ENCODE measurements around the gene APOL1. TPM values are rescaled to one million over a fixed set of nuclear protein-coding genes. Genes with fewer than 3 reads are reported as not detected.

APOL1 gene
- total and polyA plus RNA-seq, 9 donors, result 2.3 to 6.7 (median 4.0) TPM

DNA sequence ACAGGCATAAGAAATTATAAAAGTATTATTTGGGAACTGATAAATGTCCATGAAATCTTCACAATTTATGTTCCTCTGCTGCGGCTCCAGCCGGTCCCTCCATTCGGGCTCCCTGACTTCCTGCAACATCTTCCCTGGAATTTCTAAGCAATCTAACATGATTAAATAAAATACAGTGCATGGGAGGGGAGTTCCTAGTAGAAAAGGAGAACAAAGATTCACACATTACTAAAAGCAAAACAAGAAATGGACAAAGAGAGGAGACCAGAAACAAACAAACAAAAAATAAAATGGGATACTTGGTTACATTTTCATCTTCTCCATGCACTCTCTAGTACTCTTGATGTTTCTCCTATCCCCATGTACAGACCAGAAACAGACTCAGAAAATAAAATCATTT lies 42.7 kb upstream of the APOL1 start:
- Histone ChIP-seq H3K27ac (ENCODE audit: low read length) (no peak overlapping the region), H3K27me3 (ENCODE audit: control insufficient read depth, insufficient read depth, low read length) (no peaks in the 10 kb centered on the region), H3K9me3 (replicated peaks; ENCODE audit: control insufficient read depth, low read depth, low read length) (peaks cover 4% of the 10 kb centered on the region), H3K4me3 (ENCODE audit: low read length) (no peak overlapping the region), H3K36me3 (ENCODE audit: control insufficient read depth, insufficient read depth, low read length) (no peaks in the 10 kb centered on the region), H3K4me1 (ENCODE audit: control insufficient read depth, insufficient read depth, low read length) (peaks cover 3% of the 10 kb centered on the region)
- no CpG with 5 or more reads among the region's 3 CpGs for WGBS (ENCODE audit: insufficient coverage)
- DNase-seq, result no peak

DNA sequence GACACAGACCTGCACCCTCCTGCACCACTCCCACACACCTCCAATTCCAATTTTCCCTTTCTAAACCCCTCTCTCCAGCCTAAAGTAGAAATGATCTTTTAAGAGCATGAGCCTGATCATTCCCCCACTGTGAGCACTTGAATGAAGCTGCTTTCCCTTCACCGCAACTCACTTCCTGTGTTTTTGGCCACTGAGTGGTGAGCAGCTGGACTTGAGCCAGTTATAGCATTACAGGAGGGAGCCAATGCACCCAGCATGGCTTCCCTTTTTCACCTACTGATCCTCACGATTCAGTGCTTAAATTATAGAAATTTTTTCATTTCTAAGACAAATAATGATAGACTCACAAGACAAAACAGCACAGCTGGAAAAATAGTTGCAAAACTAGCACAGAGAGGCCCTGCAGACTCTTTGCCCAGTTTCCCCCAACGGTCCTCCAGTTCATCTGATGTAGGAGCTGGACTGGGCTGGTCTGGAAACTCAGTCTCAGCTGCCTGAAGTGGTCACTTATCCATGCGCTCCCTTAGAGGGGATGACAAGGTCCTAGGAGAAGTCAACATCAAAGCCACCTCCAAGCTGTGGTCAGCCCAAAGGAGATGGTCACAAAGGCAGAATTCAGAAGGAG lies 41.6 kb upstream of the APOL1 start:
- no peak overlapping the region for H3K4me3 ChIP-seq (ENCODE audit: low read length)
- no peaks in the 10 kb centered on the region for H3K27me3 ChIP-seq (ENCODE audit: control insufficient read depth, insufficient read depth, low read length)
- H3K4me1 ChIP-seq (ENCODE audit: control insufficient read depth, insufficient read depth, low read length), result peaks cover 3% of the 10 kb centered on the region
- H3K9me3 ChIP-seq (replicated peaks; ENCODE audit: control insufficient read depth, low read depth, low read length), result peaks cover 4% of the 10 kb centered on the region
- H3K36me3 ChIP-seq (ENCODE audit: control insufficient read depth, insufficient read depth, low read length), result no peaks in the 10 kb centered on the region
- WGBS (ENCODE audit: insufficient coverage), result 20% methylated on average over 1 of the region's 4 CpGs
- H3K27ac ChIP-seq (ENCODE audit: low read length), result no peak overlapping the region
- DNase-seq, result peak; percentile 64

- Histone ChIP-seq H3K36me3 (ENCODE audit: control insufficient read depth, insufficient read depth, low read length) (no peaks in the 10 kb centered on the region), H3K4me1 (ENCODE audit: control insufficient read depth, insufficient read depth, low read length) (peaks cover 3% of the 10 kb centered on the region), H3K4me3 (ENCODE audit: low read length) (no peak overlapping the region), H3K9me3 (replicated peaks; ENCODE audit: control insufficient read depth, low read depth, low read length) (peaks cover 4% of the 10 kb centered on the region), H3K27ac (ENCODE audit: low read length) (no peak overlapping the region), H3K27me3 (ENCODE audit: control insufficient read depth, insufficient read depth, low read length) (no peaks in the 10 kb centered on the region)
- no peak for DNase-seq
Observed at GRCh38 chr22:36212901-36213300, 40.0 kb upstream of the APOL1 start.

- WGBS (ENCODE audit: insufficient coverage), result 57% methylated on average over 2 of the region's 4 CpGs
- no peak for DNase-seq
- Histone ChIP-seq H3K27me3 (ENCODE audit: control insufficient read depth, insufficient read depth, low read length) (no peaks in the 10 kb centered on the region), H3K9me3 (replicated peaks; ENCODE audit: control insufficient read depth, low read depth, low read length) (peaks cover 4% of the 10 kb centered on the region), H3K36me3 (ENCODE audit: control insufficient read depth, insufficient read depth, low read length) (no peaks in the 10 kb centered on the region), H3K4me3 (ENCODE audit: low read length) (no peak overlapping the region), H3K27ac (ENCODE audit: low read length) (no peak overlapping the region), H3K4me1 (ENCODE audit: control insufficient read depth, insufficient read depth, low read length) (peaks cover 3% of the 10 kb centered on the region)
Observed at GRCh38 chr22:36213586-36213985, 39.3 kb upstream of the APOL1 start.

DNA sequence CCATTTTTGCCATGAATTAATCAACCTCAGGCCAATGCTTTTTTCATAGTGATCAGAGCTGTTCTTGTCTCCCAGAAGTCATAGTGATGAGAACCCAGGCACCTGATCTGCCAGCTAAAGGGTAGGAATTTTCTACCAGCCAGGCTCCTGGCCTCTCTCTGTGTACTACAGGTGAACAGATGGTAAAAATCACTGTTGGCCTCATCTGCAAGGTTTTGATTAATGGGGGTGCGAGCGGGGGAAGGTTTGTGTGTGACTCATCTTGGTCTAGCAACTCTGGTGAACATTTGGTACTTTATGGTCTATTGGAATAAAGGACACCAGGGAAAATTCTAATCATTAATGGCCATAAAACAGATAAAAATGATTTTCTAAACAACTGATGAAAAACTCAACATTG lies 37.0 kb upstream of the APOL1 start:
- no CpG with 5 or more reads among the region's 2 CpGs for WGBS (ENCODE audit: insufficient coverage)
- no peaks in the 10 kb centered on the region for H3K27me3 ChIP-seq (ENCODE audit: control insufficient read depth, insufficient read depth, low read length)
- no peaks in the 10 kb centered on the region for H3K9me3 ChIP-seq (replicated peaks; ENCODE audit: control insufficient read depth, low read depth, low read length)
- H3K27ac ChIP-seq (ENCODE audit: low read length), result no peak overlapping the region
- DNase-seq, result no peak
- H3K36me3 ChIP-seq (ENCODE audit: control insufficient read depth, insufficient read depth, low read length), result no peaks in the 10 kb centered on the region
- H3K4me3 ChIP-seq (ENCODE audit: low read length), result no peak overlapping the region
- H3K4me1 ChIP-seq (ENCODE audit: control insufficient read depth, insufficient read depth, low read length), result peaks cover 3% of the 10 kb centered on the region

- no peak overlapping the region for H3K4me3 ChIP-seq (ENCODE audit: low read length)
- no peaks in the 10 kb centered on the region for H3K9me3 ChIP-seq (replicated peaks; ENCODE audit: control insufficient read depth, low read depth, low read length)
- no peak overlapping the region for H3K27ac ChIP-seq (ENCODE audit: low read length)
- H3K36me3 ChIP-seq (ENCODE audit: control insufficient read depth, insufficient read depth, low read length), result no peaks in the 10 kb centered on the region
- H3K4me1 ChIP-seq (ENCODE audit: control insufficient read depth, insufficient read depth, low read length), result peaks cover 18% of the 10 kb centered on the region
- no CpG with 5 or more reads among the region's 7 CpGs for WGBS (ENCODE audit: insufficient coverage)
- H3K27me3 ChIP-seq (ENCODE audit: control insufficient read depth, insufficient read depth, low read length), result no peaks in the 10 kb centered on the region
- no peak for DNase-seq
Observed at GRCh38 chr22:36218648-36219193, 34.2 kb upstream of the APOL1 start.

DNA sequence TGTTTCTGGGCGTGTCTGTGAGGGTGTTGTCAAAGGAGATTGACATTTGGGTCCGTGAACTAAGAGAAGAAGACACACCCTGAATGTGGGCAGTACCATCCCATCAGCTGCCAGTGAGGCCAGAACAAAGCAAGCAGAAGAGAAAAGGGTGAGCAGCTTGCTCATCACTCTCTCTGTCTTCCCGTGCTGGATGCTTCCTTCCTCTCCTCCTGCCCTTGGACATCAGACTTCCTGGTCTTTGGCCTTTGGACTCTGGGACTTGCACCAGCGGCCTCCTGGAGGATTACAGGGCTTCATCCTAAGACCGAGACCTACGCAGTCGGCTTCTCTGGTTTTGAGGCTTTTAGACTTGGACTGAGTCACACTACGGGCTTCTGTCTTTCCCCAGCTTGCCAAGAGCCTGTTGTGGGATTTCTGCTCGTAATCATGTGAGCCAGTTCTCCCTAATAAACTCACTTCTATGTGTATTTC lies 32.4 kb upstream of the APOL1 start:
- DNase-seq, result peak; percentile 33
- H3K9me3 ChIP-seq (replicated peaks; ENCODE audit: control insufficient read depth, low read depth, low read length), result no peaks in the 10 kb centered on the region
- H3K4me3 ChIP-seq (ENCODE audit: low read length), result peak overlapping the region; percentile 2
- H3K27me3 ChIP-seq (ENCODE audit: control insufficient read depth, insufficient read depth, low read length), result no peaks in the 10 kb centered on the region
- H3K4me1 ChIP-seq (ENCODE audit: control insufficient read depth, insufficient read depth, low read length), result peaks cover 22% of the 10 kb centered on the region
- no peaks in the 10 kb centered on the region for H3K36me3 ChIP-seq (ENCODE audit: control insufficient read depth, insufficient read depth, low read length)
- 52% methylated on average over 6 of the region's 9 CpGs for whole genome bisulfite sequencing (ENCODE audit: insufficient coverage)
- peak overlapping the region; percentile 35 for H3K27ac ChIP-seq (ENCODE audit: low read length)

DNA sequence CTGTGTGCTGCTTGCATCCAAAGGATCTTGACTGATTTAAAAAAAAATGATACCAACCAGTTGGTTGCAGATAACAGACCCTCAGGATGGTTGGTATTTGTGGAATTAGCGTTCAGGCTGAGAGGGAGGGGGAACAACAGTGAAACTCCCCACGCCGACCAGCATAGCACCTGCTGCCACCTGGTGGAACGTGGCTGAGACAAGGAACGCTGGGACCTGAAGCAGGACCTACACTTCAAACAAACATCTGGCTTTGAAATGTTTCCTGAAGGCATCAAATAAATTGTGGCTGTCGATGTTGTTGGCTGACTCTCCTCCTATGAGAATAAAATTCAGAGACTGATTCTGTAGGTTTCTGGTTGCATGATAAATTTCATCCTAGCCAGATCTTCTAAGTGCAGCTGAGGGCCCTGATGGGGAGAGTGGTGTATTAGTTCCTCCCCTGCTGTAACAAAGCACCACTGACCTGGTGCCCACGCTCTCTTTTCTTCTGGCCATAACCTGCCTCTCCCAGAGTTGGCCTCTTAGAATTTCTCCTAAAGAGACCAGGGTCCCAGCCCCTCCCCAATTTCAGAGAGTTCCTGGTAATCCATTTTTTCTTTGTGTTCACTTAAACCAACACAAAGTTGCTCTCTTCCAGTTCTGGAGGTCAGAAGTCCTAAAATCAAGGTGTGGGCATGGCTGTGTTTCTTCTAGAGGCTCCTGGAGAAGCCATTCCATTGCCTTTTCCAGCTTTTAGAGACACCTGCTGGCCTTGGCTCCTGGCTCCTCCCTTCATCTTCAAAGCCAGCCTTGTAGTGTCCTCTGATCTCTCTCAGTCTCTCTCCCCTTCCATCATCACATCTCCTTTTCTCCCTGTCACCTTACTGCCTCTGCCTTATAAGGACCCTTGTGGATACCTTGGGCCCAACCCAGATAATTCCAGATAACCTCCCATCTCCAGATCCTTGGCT lies 30.9 kb upstream of the APOL1 start:
- 33% methylated on average over 2 of the region's 7 CpGs for WGBS (ENCODE audit: insufficient coverage)
- DNase-seq, result peak; percentile 56

GRCh38 chr22:36222887-36223450 lies 30.0 kb upstream of the APOL1 start:
- peaks cover 8% of the 10 kb centered on the region for H3K36me3 ChIP-seq (ENCODE audit: control insufficient read depth, insufficient read depth, low read length)
- H3K4me3 ChIP-seq (ENCODE audit: low read length), result no peak overlapping the region
- H3K27me3 ChIP-seq (ENCODE audit: control insufficient read depth, insufficient read depth, low read length), result no peaks in the 10 kb centered on the region
- WGBS (ENCODE audit: insufficient coverage), result 86% methylated on average over 7 of the region's 9 CpGs
- no peaks in the 10 kb centered on the region for H3K9me3 ChIP-seq (replicated peaks; ENCODE audit: control insufficient read depth, low read depth, low read length)
- H3K4me1 ChIP-seq (ENCODE audit: control insufficient read depth, insufficient read depth, low read length), result peaks cover 33% of the 10 kb centered on the region
- H3K27ac ChIP-seq (ENCODE audit: low read length), result no peak overlapping the region
- no peak for DNase-seq

More for the DNA sequence above, 30.9 kb upstream of the APOL1 start:
- H3K4me1 ChIP-seq (ENCODE audit: control insufficient read depth, insufficient read depth, low read length), result peaks cover 30% of the 10 kb centered on the region
- no peaks in the 10 kb centered on the region for H3K27me3 ChIP-seq (ENCODE audit: control insufficient read depth, insufficient read depth, low read length)
- no peak overlapping the region for H3K4me3 ChIP-seq (ENCODE audit: low read length)
- H3K36me3 ChIP-seq (ENCODE audit: control insufficient read depth, insufficient read depth, low read length), result no peaks in the 10 kb centered on the region
- H3K27ac ChIP-seq (ENCODE audit: low read length), result no peak overlapping the region
- H3K9me3 ChIP-seq (replicated peaks; ENCODE audit: control insufficient read depth, low read depth, low read length), result no peaks in the 10 kb centered on the region

- DNase-seq, result peak; percentile 56
- WGBS (ENCODE audit: insufficient coverage), result 74% methylated on average over 5 of the region's 8 CpGs
- no peaks in the 10 kb centered on the region for H3K9me3 ChIP-seq (replicated peaks; ENCODE audit: control insufficient read depth, low read depth, low read length)
- H3K4me3 ChIP-seq (ENCODE audit: low read length), result no peak overlapping the region
- H3K4me1 ChIP-seq (ENCODE audit: control insufficient read depth, insufficient read depth, low read length), result peaks cover 33% of the 10 kb centered on the region
- peaks cover 11% of the 10 kb centered on the region for H3K36me3 ChIP-seq (ENCODE audit: control insufficient read depth, insufficient read depth, low read length)
- H3K27me3 ChIP-seq (ENCODE audit: control insufficient read depth, insufficient read depth, low read length), result no peaks in the 10 kb centered on the region
- peak overlapping the region; percentile 37 for H3K27ac ChIP-seq (ENCODE audit: low read length)
Observed at GRCh38 chr22:36223504-36223903, 29.4 kb upstream of the APOL1 start.
